ENCODE data around the gene TCEAL1. TPM values are rescaled to one million over a fixed set of nuclear protein-coding genes. Genes with fewer than 3 reads are reported as not detected.
A peak's percentile ranks its signal among the peaks of the same experiment; 100 is the strongest.

Gene TCEAL1
- total and polyA plus RNA-seq, 2 of the 13 experiments (the other 11 are each of a cell fraction or from before 2014, with no cell fraction given) = 11.2 to 14.8 TPM

- TF ChIP-seq FOXO4 (CRISPR knock-in tag; conservative IDR thresholded peaks at IDR 0.05) (no peak; the same call in 1 of the 2 replicates), SNAPC5 (CRISPR knock-in tag; IDR thresholded peaks at IDR 0.05; ENCODE audit: borderline replicate concordance) (no peak), CBFB (CRISPR knock-in tag; IDR thresholded peaks at IDR 0.05) (no peak), ZNF18 (CRISPR knock-in tag; IDR thresholded peaks at IDR 0.05; ENCODE audit: insufficient replicate concordance) (no peak), ZBTB3 (CRISPR knock-in tag; IDR thresholded peaks at IDR 0.05; ENCODE audit: borderline replicate concordance, low read depth) (no peak), ZNF839 (CRISPR knock-in tag; IDR thresholded peaks at IDR 0.05; ENCODE audit: borderline replicate concordance) (no peak), ZNF260 (CRISPR knock-in tag; IDR thresholded peaks at IDR 0.05; ENCODE audit: borderline replicate concordance, low read depth) (no peak), ZNF703 (CRISPR knock-in tag; IDR thresholded peaks at IDR 0.05; ENCODE audit: borderline replicate concordance) (no peak), CBX2 (IDR thresholded peaks at IDR 0.05; ENCODE audit: low read depth, low read length) (no peak), CBX2 (CRISPR knock-in tag; IDR thresholded peaks at IDR 0.05; ENCODE audit: low read depth) (no peak), ERF (CRISPR knock-in tag; IDR thresholded peaks at IDR 0.05) (no peak), TAF1 (CRISPR knock-in tag; IDR thresholded peaks at IDR 0.05) (0 out of 2 replicates have a peak, but pooled peaks have one; percentile 57), GTF2F1 (IDR thresholded peaks at IDR 0.05; ENCODE audit: low read length) (no peak), MTERF4 (CRISPR knock-in tag; IDR thresholded peaks at IDR 0.05) (no peak), ZNF878 (CRISPR knock-in tag; IDR thresholded peaks at IDR 0.05) (no peak), MYNN (CRISPR knock-in tag; IDR thresholded peaks at IDR 0.05; ENCODE audit: low read depth) (no peak), RBFOX2 (IDR thresholded peaks at IDR 0.05; ENCODE audit: low read depth, low read length) (peak; percentile 81), RNF219 (CRISPR knock-in tag; IDR thresholded peaks at IDR 0.05) (no peak), ZNF3 (CRISPR knock-in tag; IDR thresholded peaks at IDR 0.05) (no peak), FIP1L1 (IDR thresholded peaks at IDR 0.05; ENCODE audit: borderline replicate concordance, insufficient read depth, low read depth, low read length) (no peak), ZSCAN30 (CRISPR knock-in tag; IDR thresholded peaks at IDR 0.05) (no peak)
These were observed 769 bp downstream of the TCEAL1 start (continued) for GRCh38 chrX:103629318-103630170.
